HG02852 (cell line): ENCODE measurements around the gene KIAA1958.
A peak's percentile ranks its signal among the peaks of the same experiment; 100 is the strongest.
"Not testable (repeated sequence)": the region's sequence is repeated elsewhere in the genome, so short reads cannot be mapped to it uniquely, and the experiment has no call there.

Experiments
- ATAC-seq: cut with Tn5 transposase; IDR thresholded peaks from one replicate; pipeline ENCODE4 v1.9.1; 2021; ENCODE audit warnings: mild to moderate bottlenecking, moderate library complexity; ENCODE audit not compliant: unreplicated experiment

Gene KIAA1958

GRCh38 chr9:112582371-112583262 lies 96.0 kb downstream of the KIAA1958 start:
- no peak for ATAC-seq

GRCh38 chr9:112586599-112587155 lies 100.0 kb downstream of the KIAA1958 start:
- ATAC-seq = no peak

GRCh38 chr9:112591875-112592274 lies 105.2 kb downstream of the KIAA1958 start:
- not testable (repeated sequence) for ATAC-seq

- ATAC-seq = no peak
These were observed 113.1 kb downstream of the KIAA1958 start for GRCh38 chr9:112599732-112600131.

- no peak for ATAC-seq
These were observed 115.0 kb downstream of the KIAA1958 start for GRCh38 chr9:112601636-112602035.

- ATAC-seq = no peak
These were observed 118.2 kb downstream of the KIAA1958 start for GRCh38 chr9:112604790-112605189.

GRCh38 chr9:112605518-112605917 lies 118.9 kb downstream of the KIAA1958 start:
- ATAC-seq = peak; percentile 94

GRCh38 chr9:112605963-112606699 lies 119.5 kb downstream of the KIAA1958 start:
- ATAC-seq = peak; percentile 21

GRCh38 chr9:112608851-112609250 lies 122.2 kb downstream of the KIAA1958 start:
- ATAC-seq = no peak

GRCh38 chr9:112615584-112616266 lies 129.1 kb downstream of the KIAA1958 start:
- no peak for ATAC-seq

- no peak for ATAC-seq
These were observed 130.7 kb downstream of the KIAA1958 start for GRCh38 chr9:112617371-112617770.

- no peak for ATAC-seq
These were observed 131.9 kb downstream of the KIAA1958 start for GRCh38 chr9:112618385-112619009.

- ATAC-seq = no peak
These were observed 133.8 kb downstream of the KIAA1958 start for GRCh38 chr9:112620388-112620787.

GRCh38 chr9:112621018-112621655 lies 134.5 kb downstream of the KIAA1958 start:
- ATAC-seq = no peak

- ATAC-seq = no peak
These were observed 136.6 kb downstream of the KIAA1958 start for GRCh38 chr9:112623198-112623597.

GRCh38 chr9:112624711-112625707 lies 138.4 kb downstream of the KIAA1958 start:
- no peak for ATAC-seq

GRCh38 chr9:112629671-112630485 lies 143.3 kb downstream of the KIAA1958 start:
- no peak for ATAC-seq
